HCT116 (cell line): ENCODE results near the gene MRPL34. TPM values are rescaled to one million over a fixed set of nuclear protein-coding genes. Genes with fewer than 3 reads are reported as not detected.

Experiments
- ATAC-seq: fragments of 200-7000 bp; cut with Tn5 transposase; 2 replicates; pipeline ENCODE4 v1.9.1; 2020; ENCODE audit warnings: mild to moderate bottlenecking, moderate library complexity
- BruUV-seq: library from RNA; stranded (reverse); fragments of 400-500 nt; replicated peaks from 2 replicates; lab custom pipeline; 2021; lab: Mats Ljungman, UMichigan
- CTCF ChIA-PET: fragments of 300-600 bp; sonication (Branson Sonifier 250); formaldehyde crosslinking; loops from one replicate; lab custom pipeline; 2021; ENCODE audit warnings: antibody characterized with exemption; lab: Charles Lee
- POLR2A ChIA-PET: fragments of 300-600, 350-600 bp; sonication (Branson Sonifier 250); formaldehyde crosslinking; loops from one replicate; lab custom pipeline; 2021; ENCODE audit warnings: antibody characterized with exemption; lab: Charles Lee
- RAD21 ChIA-PET, 2 experiments: fragments of 300-600 bp; sonication (Branson Sonifier 250); formaldehyde crosslinking; loops; one replicate each; lab custom pipeline; 2023; ENCODE audit warnings: low total read pairs in 2 of 2; ENCODE audit not compliant: uncharacterized antibody in 2 of 2, unreplicated experiment in 2 of 2, low non-redundant PET in 1 of 2; lab: Charles Lee
- DNase-seq: peaks from one replicate; pipeline ENCODE4 v3.0.0-alpha.2; 2010; ENCODE audit warnings: low read depth, low spot score
- H2AFZ ChIP-seq: fragments of 200-600 bp; shearing (Covaris generic), sonication (generic); 2 replicates; pipeline ENCODE4 v1.6.1; 2017; ENCODE audit warnings: low read depth, mixed run types, mixed read lengths, antibody characterized with exemption, low read length; ENCODE audit not compliant: poor library complexity, severe bottlenecking
- H3K27ac ChIP-seq: 2 replicates; pipeline ENCODE4 v1.5.1; 2012; ENCODE audit warnings: low read depth, low read length
- H3K27me3 ChIP-seq: fragments of 200-600 bp; sonication (generic); 2 replicates; pipeline ENCODE4 v1.6.1; 2016; ENCODE audit warnings: mixed run types, low read length, mixed read lengths; ENCODE audit not compliant: insufficient read depth
- H3K36me3 ChIP-seq, 2 experiments: fragments of 200-500 bp in 1 of 2; fragments of 200-600 bp in 1 of 2; sonication (Bioruptor generic) in 1 of 2; sonication (generic) in 1 of 2; 2 replicates each; pipeline versions ENCODE4 v1.5.1 to v1.6.1; 2014 to 2016; ENCODE audit warnings: low read length in 2 of 2, inconsistent platforms in 1 of 2, mixed read lengths in 1 of 2, mixed run types in 1 of 2; ENCODE audit not compliant: insufficient read depth in 2 of 2, control insufficient read depth in 1 of 2
- H3K4me1 ChIP-seq, 2 experiments: fragments of 200-600 bp in 1 of 2; sonication (generic) in 1 of 2; 2 replicates each; pipeline versions ENCODE4 v1.5.1 to v1.6.1; 2012 to 2017; ENCODE audit warnings: low read length in 2 of 2, inconsistent platforms in 1 of 2, mild to moderate bottlenecking in 1 of 2, mixed read lengths in 1 of 2, mixed run types in 1 of 2, moderate library complexity in 1 of 2; ENCODE audit not compliant: insufficient read depth in 2 of 2, control insufficient read depth in 1 of 2
- H3K4me2 ChIP-seq: fragments of 200-600 bp; sonication (generic); 2 replicates; pipeline ENCODE4 v1.6.1; 2017; ENCODE audit warnings: mixed run types, low read length, mixed read lengths
- H3K4me3 ChIP-seq, 2 experiments: fragments of 200-600 bp in 1 of 2; sonication (generic) in 1 of 2; replicated peaks in 1 of 2; 2 replicates each; pipeline ENCODE4 v1.5.1; 2011 to 2016; ENCODE audit warnings: low read length in 2 of 2, control low read depth in 1 of 2, low read depth in 1 of 2, mild to moderate bottlenecking in 1 of 2, mixed read lengths in 1 of 2, mixed run types in 1 of 2
- H3K79me2 ChIP-seq: fragments of 200-600 bp; sonication (generic); 2 replicates; pipeline ENCODE4 v1.6.1; 2017; ENCODE audit warnings: mild to moderate bottlenecking, mixed run types, low read length, moderate library complexity, mixed read lengths; ENCODE audit not compliant: insufficient read depth
- H3K9ac ChIP-seq: fragments of 200-600 bp; sonication (generic); 2 replicates; pipeline ENCODE4 v1.6.1; 2016; ENCODE audit warnings: low read length, mixed read lengths
- H3K9me2 ChIP-seq: fragments of 200-600 bp; sonication (generic), shearing (Covaris generic); 2 replicates; pipeline ENCODE4 v1.6.1; 2017; ENCODE audit warnings: mixed run types, mild to moderate bottlenecking, moderate library complexity; ENCODE audit not compliant: insufficient read depth
- H3K9me3 ChIP-seq, 2 experiments: fragments of 200-500 bp in 1 of 2; fragments of 200-600 bp in 1 of 2; sonication (Bioruptor generic) in 1 of 2; sonication (generic) in 1 of 2; 2 replicates each; pipeline ENCODE4 v1.6.1; 2014 to 2017; ENCODE audit warnings: low read length in 2 of 2, mixed read lengths in 2 of 2, inconsistent platforms in 1 of 2, low read depth in 1 of 2, mild to moderate bottlenecking in 1 of 2, mixed run types in 1 of 2, moderate library complexity in 1 of 2; ENCODE audit not compliant: control insufficient read depth in 1 of 2, insufficient read depth in 1 of 2
- H4K20me1 ChIP-seq: fragments of 200-600 bp; sonication (generic), shearing (Covaris generic); 2 replicates; pipeline ENCODE4 v1.6.1; 2017; ENCODE audit warnings: mixed run types, mild to moderate bottlenecking, moderate library complexity; ENCODE audit not compliant: insufficient read depth
- CTCF ChIP-seq, 3 experiments: fragments of 200-600 bp in 1 of 3; sonication (generic) in 1 of 3; IDR thresholded peaks in 2 of 3; conservative IDR thresholded peaks in 1 of 3; 2 replicates each; pipeline ENCODE4 v1.5.1; 2012 to 2017; ENCODE audit warnings: low read depth in 2 of 3, low read length in 2 of 3, antibody characterized with exemption in 1 of 3, borderline replicate concordance in 1 of 3, control low read depth in 1 of 3, mild to moderate bottlenecking in 1 of 3, mixed read lengths in 1 of 3, mixed run types in 1 of 3, moderate library complexity in 1 of 3; ENCODE audit not compliant: insufficient read depth in 1 of 3
- ELF1 ChIP-seq: IDR thresholded peaks from 2 replicates; pipeline ENCODE4 v1.6.1; 2012; ENCODE audit warnings: low read depth, borderline replicate concordance
- FOSL1 ChIP-seq: IDR thresholded peaks from 2 replicates; pipeline ENCODE4 v1.6.1; 2012; ENCODE audit warnings: low read depth
- REST ChIP-seq: IDR thresholded peaks from 2 replicates; pipeline ENCODE4 v1.6.1; 2012; ENCODE audit warnings: low read depth
- SP1 ChIP-seq: IDR thresholded peaks from 2 replicates; pipeline ENCODE4 v1.6.1; 2012; ENCODE audit warnings: low read depth
- SRF ChIP-seq: IDR thresholded peaks from 2 replicates; pipeline ENCODE4 v1.6.1; 2012; ENCODE audit warnings: low read depth
- ZBTB33 ChIP-seq: IDR thresholded peaks from 2 replicates; pipeline ENCODE4 v1.6.1; 2011; ENCODE audit warnings: mild to moderate bottlenecking, low read length, moderate library complexity; ENCODE audit not compliant: insufficient replicate concordance; ENCODE audit errors: extremely low read depth
- ZFX ChIP-seq: fragments of 450-650 bp; IDR thresholded peaks from 2 replicates; pipeline ENCODE4 v1.6.1; 2017
- intact Hi-C: fragments of 100-400 bp; cut with micrococcal nuclease; formaldehyde crosslinking; loops from 2 replicates; pipeline ENCODE4 v1.10.0; 2022
- total RNA-seq: library from RNA; stranded (reverse); gene quantifications from one replicate; pipeline ENCODE4 v1.2.1, GENCODE V29; 2021; ENCODE audit not compliant: unreplicated experiment

MRPL34 gene
- total RNA-seq, 1 experiment from 2014 or later: 114 TPM

- ATAC-seq (no peak), DNase-seq (no peak)
- Histone ChIP-seq H3K4me2 (no peak overlapping the region), H3K9me2 (no peaks in the 10 kb centered on the region), H3K9ac (no peak overlapping the region), H3K4me1 (peaks cover 13 to 21% of the 10 kb centered on the region in 2 experiments), H3K4me3 (no peak overlapping the region), H3K9me3 (no peaks in the 10 kb centered on the region), H3K27ac (no peak overlapping the region), H3K79me2 (peaks cover 2% of the 10 kb centered on the region; the same call in 1 of the 2 replicates), H4K20me1 (no peaks in the 10 kb centered on the region), H3K27me3 (no peaks in the 10 kb centered on the region), H3K36me3 (peaks cover 20 to 28% of the 10 kb centered on the region in 2 experiments), H2AFZ (no peak overlapping the region)
- BruUV-seq: no TSS peak
- ChIA-PET POLR2A (no interaction called here), CTCF (no interaction called here), RAD21 (no interaction called here)
- TF ChIP-seq REST (no peak), CTCF (IDR thresholded peaks at IDR 0.05 in 2 of 3, conservative IDR thresholded peaks at IDR 0.05 in 1 of 3; ENCODE audit: borderline replicate concordance in 1 of 3, insufficient read depth in 1 of 3, low read depth in 2 of 3, low read length in 2 of 3) (no peak), SP1 (no peak), SRF (no peak), ZFX (no peak), ZBTB33 (no peak), ELF1 (no peak), FOSL1 (no peak)
- intact Hi-C loops: no loop called here
Observed at GRCh38 chr19:17318966-17319365, 13.3 kb downstream of the MRPL34 start.
